Mesendoderm (in vitro differentiated cells): ENCODE results near the gene ELAVL2.

Experiments used
- DNase-seq: peaks from one replicate; pipeline ENCODE4 v3.0.0; 2013
- H2AK5ac ChIP-seq: 2 replicates; pipeline ENCODE4 v1.6.1; 2013; ENCODE audit warnings: low read length, inconsistent platforms
- H2BK120ac ChIP-seq: 2 replicates; pipeline ENCODE4 v1.6.1; 2013; ENCODE audit warnings: low read depth, mild to moderate bottlenecking, low read length, moderate library complexity, mixed read lengths
- H2BK15ac ChIP-seq: replicated peaks from 2 replicates; pipeline ENCODE4 v1.6.1; 2013; ENCODE audit warnings: low read depth, mild to moderate bottlenecking, moderate library complexity
- H2BK5ac ChIP-seq: 2 replicates; pipeline ENCODE4 v1.6.1; 2013; ENCODE audit warnings: low read length, inconsistent platforms
- H3K18ac ChIP-seq: 2 replicates; pipeline ENCODE4 v1.6.1; 2013; ENCODE audit warnings: mild to moderate bottlenecking, low read length, mixed read lengths
- H3K23ac ChIP-seq: one replicate; pipeline ENCODE4 v1.6.1; 2013; ENCODE audit warnings: low read length
- H3K27ac ChIP-seq: 2 replicates; pipeline ENCODE4 v1.5.1; 2013; ENCODE audit warnings: low read depth, mild to moderate bottlenecking, inconsistent platforms, low read length, moderate library complexity
- H3K27me3 ChIP-seq: 2 replicates; pipeline ENCODE4 v1.6.1; 2013; ENCODE audit warnings: low read length, control low read depth, mild to moderate bottlenecking, inconsistent platforms; ENCODE audit not compliant: insufficient read depth, poor library complexity
- H3K36me3 ChIP-seq: 2 replicates; pipeline ENCODE4 v1.6.1; 2013; ENCODE audit warnings: low read length, inconsistent platforms; ENCODE audit not compliant: control insufficient read depth, insufficient read depth
- H3K4ac ChIP-seq: one replicate; pipeline ENCODE4 v1.6.1; 2013; ENCODE audit warnings: low read depth, mild to moderate bottlenecking, low read length, moderate library complexity
- H3K4me1 ChIP-seq: 2 replicates; pipeline ENCODE4 v1.6.1; 2013; ENCODE audit warnings: low read depth, low read length, inconsistent platforms; ENCODE audit not compliant: control insufficient read depth
- H3K4me2 ChIP-seq: 2 replicates; pipeline ENCODE4 v1.6.1; 2013; ENCODE audit warnings: low read length
- H3K4me3 ChIP-seq: 2 replicates; pipeline ENCODE4 v1.5.1; 2013; ENCODE audit warnings: mild to moderate bottlenecking, low read length
- H3K56ac ChIP-seq: one replicate; pipeline ENCODE4 v1.6.1; 2013; ENCODE audit warnings: low read length
- H3K79me1 ChIP-seq: 2 replicates; pipeline ENCODE4 v1.6.1; 2013; ENCODE audit warnings: low read length, inconsistent platforms
- H3K79me2 ChIP-seq: 2 replicates; pipeline ENCODE4 v1.6.1; 2013; ENCODE audit warnings: mild to moderate bottlenecking, low read length; ENCODE audit not compliant: control insufficient read depth, insufficient read depth
- H3K9ac ChIP-seq: 2 replicates; pipeline ENCODE4 v1.6.1; 2013; ENCODE audit warnings: low read length, inconsistent platforms
- H4K5ac ChIP-seq: one replicate; pipeline ENCODE4 v1.6.1; 2013; ENCODE audit warnings: low read length
- H4K8ac ChIP-seq: one replicate; pipeline ENCODE4 v1.6.1; 2013; ENCODE audit warnings: low read depth, mild to moderate bottlenecking, control low read depth, low read length, moderate library complexity
- WGBS: extraction: QIAGEN DNeasy Blood & Tissue Kit; methylation state at CpG from one replicate; pipeline ENCODE4 v1.1.7; 2013; ENCODE audit warnings: low lambda C conversion rate, missing lambda C conversion rate; ENCODE audit not compliant: insufficient coverage; ENCODE audit errors: extremely low coverage; 5-methylcytosine and 5-hydroxymethylcytosine counted together

The ELAVL2 gene

GRCh38 chr9:23783509-23783908 lies 42.5 kb downstream of the ELAVL2 start:
- no peak overlapping the region for H3K56ac ChIP-seq
- no peak overlapping the region for H2BK15ac ChIP-seq
- H4K5ac ChIP-seq = no peak overlapping the region
- H3K27me3 ChIP-seq = no peaks in the 10 kb centered on the region
- no peak overlapping the region for H2BK5ac ChIP-seq
- H2BK120ac ChIP-seq = no peak overlapping the region
- H2AK5ac ChIP-seq = no peak overlapping the region
- H3K23ac ChIP-seq = no peak overlapping the region
- no peak overlapping the region for H3K27ac ChIP-seq
- H3K4me1 ChIP-seq = peaks cover 4% of the 10 kb centered on the region
- no peaks in the 10 kb centered on the region for H3K36me3 ChIP-seq
- no peak overlapping the region for H4K8ac ChIP-seq
- DNase-seq = no peak
- no peak overlapping the region for H3K4me3 ChIP-seq
- H3K79me1 ChIP-seq = no peaks in the 10 kb centered on the region
- no peak overlapping the region for H3K4me2 ChIP-seq
- no peak overlapping the region for H3K9ac ChIP-seq
- H3K4ac ChIP-seq = no peak overlapping the region
- WGBS = no CpG with 5 or more reads among the region's 1 CpG
- no peak overlapping the region for H3K18ac ChIP-seq
- H3K79me2 ChIP-seq = peaks cover 13% of the 10 kb centered on the region

GRCh38 chr9:23779220-23779619 lies 46.8 kb downstream of the ELAVL2 start:
- Histone ChIP-seq H3K79me1 (peaks cover 2% of the 10 kb centered on the region), H4K5ac (no peak overlapping the region), H3K27me3 (no peaks in the 10 kb centered on the region), H3K4me2 (no peak overlapping the region), H2BK120ac (no peak overlapping the region), H3K56ac (peak overlapping the region; percentile 25), H3K79me2 (peaks cover 25% of the 10 kb centered on the region), H3K4me3 (no peak overlapping the region), H2BK15ac (peak overlapping the region; percentile 10), H3K4ac (no peak overlapping the region), H2AK5ac (no peak overlapping the region), H3K23ac (no peak overlapping the region), H3K27ac (no peak overlapping the region), H2BK5ac (no peak overlapping the region), H4K8ac (no peak overlapping the region), H3K9ac (no peak overlapping the region), H3K4me1 (peaks cover 14% of the 10 kb centered on the region), H3K18ac (peak overlapping the region; percentile 13), H3K36me3 (no peaks in the 10 kb centered on the region)
- no CpG with 5 or more reads among the region's 2 CpGs for WGBS
- DNase-seq = peak; percentile 47

DNA sequence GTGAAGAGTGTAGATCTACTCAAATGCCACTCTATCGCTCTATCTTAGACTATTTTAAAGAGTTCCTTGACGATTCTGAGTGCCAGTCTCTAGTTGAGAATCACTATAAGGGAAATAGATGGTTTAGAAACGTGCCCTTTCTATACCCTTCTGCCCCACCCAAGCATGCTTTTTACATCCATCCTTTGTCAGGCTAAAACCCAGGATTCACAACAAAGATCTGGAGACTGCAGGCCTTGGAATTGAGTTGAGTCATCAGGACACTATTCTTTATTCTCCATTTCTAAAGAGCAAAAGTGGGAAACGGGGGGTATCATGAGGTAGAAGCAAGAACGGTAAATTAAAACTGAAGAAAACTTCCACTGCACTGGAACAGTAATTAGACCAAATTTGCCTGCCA lies 48.7 kb downstream of the ELAVL2 start:
- no peak overlapping the region for H3K56ac ChIP-seq
- no peak for DNase-seq
- H2BK5ac ChIP-seq = no peak overlapping the region
- no peak overlapping the region for H3K4me3 ChIP-seq
- H4K8ac ChIP-seq = peak overlapping the region; percentile 56
- H3K23ac ChIP-seq = no peak overlapping the region
- WGBS = no CpG with 5 or more reads among the region's 5 CpGs
- peaks cover 20% of the 10 kb centered on the region for H3K79me2 ChIP-seq
- H2BK120ac ChIP-seq = peak overlapping the region; percentile 28
- no peak overlapping the region for H2BK15ac ChIP-seq
- H3K27ac ChIP-seq = no peak overlapping the region
- H3K79me1 ChIP-seq = peaks cover 2% of the 10 kb centered on the region
- peaks cover 19% of the 10 kb centered on the region for H3K4me1 ChIP-seq
- no peaks in the 10 kb centered on the region for H3K36me3 ChIP-seq
- no peak overlapping the region for H4K5ac ChIP-seq
- no peak overlapping the region for H3K9ac ChIP-seq
- H3K18ac ChIP-seq = no peak overlapping the region
- no peak overlapping the region for H3K4me2 ChIP-seq
- no peak overlapping the region for H3K4ac ChIP-seq
- H3K27me3 ChIP-seq = no peaks in the 10 kb centered on the region
- H2AK5ac ChIP-seq = no peak overlapping the region

- H3K4me1 ChIP-seq = peaks cover 19% of the 10 kb centered on the region
- peak overlapping the region; percentile 48 for H2AK5ac ChIP-seq
- no peak overlapping the region for H3K18ac ChIP-seq
- no peak overlapping the region for H3K4me2 ChIP-seq
- H4K5ac ChIP-seq = no peak overlapping the region
- H3K79me1 ChIP-seq = peaks cover 2% of the 10 kb centered on the region
- no peak overlapping the region for H3K23ac ChIP-seq
- H3K4ac ChIP-seq = no peak overlapping the region
- H3K9ac ChIP-seq = no peak overlapping the region
- H3K4me3 ChIP-seq = no peak overlapping the region
- H3K27ac ChIP-seq = no peak overlapping the region
- H4K8ac ChIP-seq = no peak overlapping the region
- H3K79me2 ChIP-seq = peaks cover 20% of the 10 kb centered on the region
- no CpG with 5 or more reads among the region's 6 CpGs for WGBS
- no peak overlapping the region for H2BK5ac ChIP-seq
- no peak for DNase-seq
- H2BK15ac ChIP-seq = no peak overlapping the region
- no peaks in the 10 kb centered on the region for H3K27me3 ChIP-seq
- H3K56ac ChIP-seq = peak overlapping the region; percentile 37
- no peaks in the 10 kb centered on the region for H3K36me3 ChIP-seq
- no peak overlapping the region for H2BK120ac ChIP-seq
Measured at GRCh38 chr9:23775549-23775948, 50.5 kb downstream of the ELAVL2 start.

DNA sequence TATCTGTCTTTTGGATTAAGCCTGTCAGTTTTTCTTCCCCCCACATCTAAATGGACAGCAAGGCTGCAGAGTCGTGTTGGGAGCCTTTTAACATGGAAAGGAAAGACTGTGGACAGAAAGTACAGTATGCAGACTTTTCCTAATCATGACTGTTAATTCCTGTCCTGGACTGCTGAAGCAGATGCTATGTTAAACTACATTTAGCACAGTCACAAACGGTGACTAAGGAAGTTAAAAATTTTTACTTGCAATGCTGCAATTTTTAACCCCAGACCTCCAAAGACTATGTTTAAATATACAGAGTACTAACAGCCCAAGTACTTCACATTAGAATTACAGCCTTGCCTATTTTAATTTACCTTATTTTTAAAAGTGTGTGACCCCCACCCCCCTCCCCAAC lies 51.8 kb downstream of the ELAVL2 start:
- Histone ChIP-seq H3K27me3 (no peaks in the 10 kb centered on the region), H3K9ac (no peak overlapping the region), H4K8ac (no peak overlapping the region), H3K4me1 (peaks cover 21% of the 10 kb centered on the region), H3K4me2 (no peak overlapping the region), H3K18ac (peak overlapping the region; percentile 84), H3K79me2 (peaks cover 20% of the 10 kb centered on the region), H3K36me3 (no peaks in the 10 kb centered on the region), H3K23ac (no peak overlapping the region), H3K56ac (no peak overlapping the region), H4K5ac (no peak overlapping the region), H3K79me1 (peaks cover 2% of the 10 kb centered on the region), H3K4me3 (no peak overlapping the region), H2BK5ac (no peak overlapping the region), H2AK5ac (no peak overlapping the region), H3K4ac (no peak overlapping the region), H2BK120ac (no peak overlapping the region), H3K27ac (no peak overlapping the region), H2BK15ac (no peak overlapping the region)
- DNase-seq = no peak
- no CpG with 5 or more reads among the region's 2 CpGs for WGBS

DNA sequence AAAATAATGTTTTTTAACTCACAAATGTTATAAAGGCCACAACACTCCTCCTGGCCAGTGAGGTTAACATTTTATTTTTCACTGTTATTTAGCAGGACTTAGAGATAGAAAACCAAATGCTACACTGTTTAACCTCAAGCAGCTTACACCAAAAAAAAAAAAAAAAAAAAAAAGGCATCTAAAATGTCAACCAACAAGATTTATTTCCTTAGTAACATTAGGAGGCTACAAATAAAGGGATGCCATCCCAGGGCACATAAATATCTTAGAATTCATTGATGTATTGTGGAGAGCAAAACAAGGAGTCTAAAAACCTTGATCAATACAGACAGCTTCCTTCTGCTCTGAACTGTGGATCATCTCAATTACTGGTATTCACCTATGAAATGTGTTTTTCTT lies 53.7 kb downstream of the ELAVL2 start:
- H3K27me3 ChIP-seq = no peaks in the 10 kb centered on the region
- H3K23ac ChIP-seq = no peak overlapping the region
- no peak overlapping the region for H3K56ac ChIP-seq
- no peak overlapping the region for H3K27ac ChIP-seq
- H2BK15ac ChIP-seq = no peak overlapping the region
- H3K79me2 ChIP-seq = peaks cover 23% of the 10 kb centered on the region
- DNase-seq = no peak
- no peak overlapping the region for H2BK120ac ChIP-seq
- no peak overlapping the region for H3K9ac ChIP-seq
- H4K8ac ChIP-seq = no peak overlapping the region
- H2BK5ac ChIP-seq = no peak overlapping the region
- H3K18ac ChIP-seq = no peak overlapping the region
- H3K36me3 ChIP-seq = no peaks in the 10 kb centered on the region
- no peak overlapping the region for H4K5ac ChIP-seq
- H3K4me2 ChIP-seq = no peak overlapping the region
- peaks cover 26% of the 10 kb centered on the region for H3K4me1 ChIP-seq
- H2AK5ac ChIP-seq = no peak overlapping the region
- H3K79me1 ChIP-seq = peaks cover 2% of the 10 kb centered on the region
- no peak overlapping the region for H3K4ac ChIP-seq
- no peak overlapping the region for H3K4me3 ChIP-seq
